PC-3 (cell line): ENCODE results near the gene OR4Q2. TPM values are rescaled to one million over a fixed set of nuclear protein-coding genes. Genes with fewer than 3 reads are reported as not detected.

ENCODE experiments used
- ATAC-seq: fragments of 200-7000 bp; cut with Tn5 transposase; 2 replicates; pipeline ENCODE4 v1.9.1; 2020; ENCODE audit warnings: mild to moderate bottlenecking, moderate library complexity
- BruUV-seq: library from RNA; stranded (reverse); fragments of 400-500 nt; replicated peaks from 2 replicates; lab custom pipeline; 2021; lab: Mats Ljungman, UMichigan
- CTCF ChIA-PET: fragments of 300-600 bp; sonication (Branson Sonifier 250); formaldehyde crosslinking; loops from one replicate; lab custom pipeline; 2022; ENCODE audit warnings: antibody characterized with exemption; lab: Charles Lee
- POLR2A ChIA-PET: fragments of 300-600 bp; sonication (Branson Sonifier 250); formaldehyde crosslinking; loops from one replicate; lab custom pipeline; 2022; ENCODE audit warnings: antibody characterized with exemption; ENCODE audit not compliant: unreplicated experiment; lab: Charles Lee
- DNase-seq: peaks from one replicate; pipeline ENCODE4 v3.0.0-alpha.2; 2015
- H2AFZ ChIP-seq: fragments of 300-600 bp; sonication (generic); 2 replicates; pipeline ENCODE4 v1.6.0; 2016; ENCODE audit warnings: antibody characterized with exemption, low read length
- H3F3A ChIP-seq: fragments of 300-600 bp; sonication (generic); one replicate; pipeline ENCODE4 v1.6.0; 2017; ENCODE audit warnings: antibody characterized with exemption, low read length, control low read depth, mild to moderate bottlenecking; ENCODE audit not compliant: unreplicated experiment
- H3K27ac ChIP-seq: fragments of 300-600 bp; sonication (generic); 2 replicates; pipeline ENCODE4 v1.5.1; 2016; ENCODE audit warnings: mild to moderate bottlenecking, low read length
- H3K27me3 ChIP-seq: fragments of 300-600 bp; sonication (generic); 2 replicates; pipeline ENCODE4 v1.6.1; 2016; ENCODE audit warnings: low read length, mixed read lengths
- H3K36me3 ChIP-seq: fragments of 300-600 bp; sonication (generic); 2 replicates; pipeline ENCODE4 v1.6.1; 2016; ENCODE audit warnings: low read depth, mixed run types, low read length, mixed read lengths
- H3K4me1 ChIP-seq: fragments of 300-600 bp; sonication (generic); 2 replicates; pipeline ENCODE4 v1.5.1; 2016; ENCODE audit warnings: low read length; ENCODE audit not compliant: insufficient read depth
- H3K4me2 ChIP-seq: fragments of 300-600 bp; sonication (generic); 2 replicates; pipeline ENCODE4 v1.6.0; 2016; ENCODE audit warnings: low read length
- H3K4me3 ChIP-seq: fragments of 300-600 bp; sonication (generic); 2 replicates; pipeline ENCODE4 v1.5.1; 2016; ENCODE audit warnings: mild to moderate bottlenecking, low read length, mixed read lengths
- H3K79me2 ChIP-seq: fragments of 300-600 bp; sonication (generic); 2 replicates; pipeline ENCODE4 v1.6.1; 2017; ENCODE audit warnings: low read length, mixed read lengths
- H3K9ac ChIP-seq: fragments of 300-600 bp; sonication (generic); 2 replicates; pipeline ENCODE4 v1.6.0; 2016; ENCODE audit warnings: mild to moderate bottlenecking, low read length
- H3K9me2 ChIP-seq: fragments of 300-600 bp; sonication (generic); replicated peaks from 2 replicates; pipeline ENCODE4 v1.6.1; 2016; ENCODE audit warnings: mixed run types, low read length, mixed read lengths
- H3K9me3 ChIP-seq: fragments of 300-600 bp; sonication (generic); 2 replicates; pipeline ENCODE4 v1.6.1; 2016; ENCODE audit warnings: low read length, mixed read lengths
- H4K20me1 ChIP-seq: fragments of 300-600 bp; sonication (generic); 2 replicates; pipeline ENCODE4 v1.6.1; 2016; ENCODE audit warnings: low read length, mixed read lengths
- EZH2 ChIP-seq: fragments of 300-600 bp; sonication (generic); IDR thresholded peaks from one replicate; pipeline ENCODE4 v1.6.1; 2017; ENCODE audit warnings: antibody characterized with exemption, mild to moderate bottlenecking, low read length; ENCODE audit not compliant: unreplicated experiment
- EZH2phosphoT487 ChIP-seq: fragments of 300-600 bp; sonication (generic); IDR thresholded peaks from 2 replicates; pipeline ENCODE4 v1.6.1; 2018; ENCODE audit warnings: mild to moderate bottlenecking, antibody characterized with exemption, low read length, borderline replicate concordance
- intact Hi-C: fragments of 100-400 bp; cut with micrococcal nuclease; formaldehyde crosslinking; loops from 2 replicates; pipeline ENCODE4 v1.9.0; 2023
- total RNA-seq: library from RNA; depleted of rRNA; stranded (reverse); fragments of >200 nt; gene quantifications from 2 replicates; pipeline ENCODE4 v1.2.3, GENCODE V29; 2014
- TF ChIP-seq, protein P1 (sequence below): fragments of 300-600 bp; sonication (generic); conservative IDR thresholded peaks from 2 replicates; pipeline ENCODE4 v1.5.1; 2017; ENCODE audit warnings: antibody characterized with exemption, low read depth, mild to moderate bottlenecking, low read length

The OR4Q2 gene
- total RNA-seq, 1 experiment from 2014 or later, result not detected

DNA sequence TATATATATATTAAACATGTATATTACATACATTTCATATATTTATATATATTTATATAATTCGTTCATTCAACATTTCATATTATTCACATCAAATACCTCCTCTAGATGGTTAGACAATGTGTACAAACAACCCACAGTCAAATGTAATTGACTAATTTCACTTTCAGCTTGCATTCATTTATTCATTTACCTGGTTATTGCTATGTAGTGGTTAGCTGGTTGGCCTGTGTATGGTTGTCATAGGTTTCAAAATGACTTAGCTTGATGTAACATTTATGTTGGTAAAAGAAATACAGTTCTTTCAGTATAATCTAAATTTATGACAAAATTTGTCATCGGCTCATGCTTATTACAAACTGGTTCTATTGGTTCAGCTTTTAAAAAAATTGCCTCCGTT, 33.5 kb downstream of the OR4Q2 start:
- ChIA-PET POLR2A (no interaction called here), CTCF (no interaction called here)
- H2AFZ ChIP-seq, result no peak overlapping the region

DNA sequence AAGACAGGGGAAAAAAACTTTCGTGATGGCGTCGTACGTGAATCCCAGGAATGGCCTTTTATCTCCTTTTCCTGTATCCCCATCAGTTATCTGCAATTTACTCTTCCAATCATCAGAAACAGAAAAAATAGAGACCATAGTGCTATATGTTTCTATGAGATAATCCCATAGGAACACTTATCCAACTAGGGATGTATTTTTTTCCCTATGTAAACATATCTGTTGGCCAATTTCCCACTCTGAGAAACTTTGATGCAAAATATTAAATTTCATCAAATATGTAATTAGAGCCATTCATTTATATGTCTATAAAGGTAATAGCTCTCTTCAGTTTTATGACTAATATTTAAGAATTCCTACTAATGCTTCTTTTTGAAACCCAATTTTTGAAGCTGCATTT, 34.0 kb downstream of the OR4Q2 start, which contains the start of gene OR4K13:
Gene OR4K13 (minus strand): TSS at position 101 of the 400 bp plus-strand sequence. CDS start 1,280 bp downstream, outside the sequence.
- no TSS peak for BruUV-seq
- no peak for ATAC-seq
- ChIA-PET POLR2A (no interaction called here), CTCF (no interaction called here)
- no peaks in the 10 kb centered on the region for H3K79me2 ChIP-seq
- no peak within 1 kb of the TSS for H3K4me2 ChIP-seq
- intact Hi-C loops, result no loop called here
- no peak within 1 kb of the TSS for H3K27ac ChIP-seq
- TF ChIP-seq EZH2phosphoT487, result no peak
- TF ChIP-seq EZH2, result no peak
- TF ChIP-seq, protein P1, sequence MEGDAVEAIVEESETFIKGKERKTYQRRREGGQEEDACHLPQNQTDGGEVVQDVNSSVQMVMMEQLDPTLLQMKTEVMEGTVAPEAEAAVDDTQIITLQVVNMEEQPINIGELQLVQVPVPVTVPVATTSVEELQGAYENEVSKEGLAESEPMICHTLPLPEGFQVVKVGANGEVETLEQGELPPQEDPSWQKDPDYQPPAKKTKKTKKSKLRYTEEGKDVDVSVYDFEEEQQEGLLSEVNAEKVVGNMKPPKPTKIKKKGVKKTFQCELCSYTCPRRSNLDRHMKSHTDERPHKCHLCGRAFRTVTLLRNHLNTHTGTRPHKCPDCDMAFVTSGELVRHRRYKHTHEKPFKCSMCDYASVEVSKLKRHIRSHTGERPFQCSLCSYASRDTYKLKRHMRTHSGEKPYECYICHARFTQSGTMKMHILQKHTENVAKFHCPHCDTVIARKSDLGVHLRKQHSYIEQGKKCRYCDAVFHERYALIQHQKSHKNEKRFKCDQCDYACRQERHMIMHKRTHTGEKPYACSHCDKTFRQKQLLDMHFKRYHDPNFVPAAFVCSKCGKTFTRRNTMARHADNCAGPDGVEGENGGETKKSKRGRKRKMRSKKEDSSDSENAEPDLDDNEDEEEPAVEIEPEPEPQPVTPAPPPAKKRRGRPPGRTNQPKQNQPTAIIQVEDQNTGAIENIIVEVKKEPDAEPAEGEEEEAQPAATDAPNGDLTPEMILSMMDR, result no peak
- H3K4me1 ChIP-seq, result no peaks in the 10 kb centered on the region
- H2AFZ ChIP-seq, result no peak within 1 kb of the TSS
- H3K9me3 ChIP-seq, result no peaks in the 10 kb centered on the region
- H3K9me2 ChIP-seq, result no peaks in the 10 kb centered on the region
- no peaks in the 10 kb centered on the region for H3K36me3 ChIP-seq
- peaks cover 10% of the 10 kb centered on the region; the same call in 1 of the 2 replicates for H3K27me3 ChIP-seq
- no peak for DNase-seq
- H3K4me3 ChIP-seq, result no peak within 1 kb of the TSS
- no peaks in the 10 kb centered on the region for H4K20me1 ChIP-seq
- no peak within 1 kb of the TSS for H3K9ac ChIP-seq
- no peaks in the 10 kb centered on the region for H3F3A ChIP-seq

More for the DNA sequence above, 33.5 kb downstream of the OR4Q2 start:
- Histone ChIP-seq H3K4me3 (no peak overlapping the region), H3K27me3 (peaks cover 10% of the 10 kb centered on the region; the same call in 1 of the 2 replicates), H3K9ac (no peak overlapping the region), H3K27ac (no peak overlapping the region), H3F3A (no peaks in the 10 kb centered on the region), H3K9me2 (no peaks in the 10 kb centered on the region), H3K4me1 (no peaks in the 10 kb centered on the region), H3K9me3 (no peaks in the 10 kb centered on the region), H3K4me2 (no peak overlapping the region), H3K79me2 (no peaks in the 10 kb centered on the region), H4K20me1 (no peaks in the 10 kb centered on the region), H3K36me3 (no peaks in the 10 kb centered on the region)
- intact Hi-C loops, result no loop called here
- no peak for TF ChIP-seq EZH2
- TF ChIP-seq EZH2phosphoT487, result no peak
- TF ChIP-seq, protein P1, result no peak
- DNase-seq, result no peak
- no peak for ATAC-seq
- BruUV-seq, result no TSS peak

- Histone ChIP-seq H3K9me3 (no peaks in the 10 kb centered on the region), H3K36me3 (no peaks in the 10 kb centered on the region), H3K4me1 (no peaks in the 10 kb centered on the region), H3K4me3 (no peak overlapping the region), H3K79me2 (no peaks in the 10 kb centered on the region), H2AFZ (no peak overlapping the region), H3K9ac (no peak overlapping the region), H3K4me2 (no peak overlapping the region), H3F3A (no peaks in the 10 kb centered on the region), H3K27ac (no peak overlapping the region), H3K9me2 (no peaks in the 10 kb centered on the region), H4K20me1 (no peaks in the 10 kb centered on the region), H3K27me3 (no peaks in the 10 kb centered on the region)
- no TSS peak for BruUV-seq
- no peak for ATAC-seq
- intact Hi-C loops, result no loop called here
- no peak for TF ChIP-seq EZH2
- TF ChIP-seq, protein P1, result no peak
- no peak for TF ChIP-seq EZH2phosphoT487
- CTCF ChIA-PET, result no interaction called here
- POLR2A ChIA-PET, result no interaction called here
- DNase-seq, result no peak
Observed at GRCh38 chr14:20044243-20044642, 42.3 kb downstream of the OR4Q2 start.
